Myometrial cell (primary cell): ENCODE results near the gene UBE4B. TPM values are rescaled to one million over a fixed set of nuclear protein-coding genes. Genes with fewer than 3 reads are reported as not detected.

Source experiments
- total RNA-seq: library from RNA; depleted of rRNA; stranded (reverse); fragments of >200 nt; gene quantifications from 2 replicates; pipeline ENCODE4 v1.2.3, GENCODE V29; 2015

UBE4B gene
- 30.7 and 46.4 TPM in 2 replicates for total RNA-seq

DNA sequence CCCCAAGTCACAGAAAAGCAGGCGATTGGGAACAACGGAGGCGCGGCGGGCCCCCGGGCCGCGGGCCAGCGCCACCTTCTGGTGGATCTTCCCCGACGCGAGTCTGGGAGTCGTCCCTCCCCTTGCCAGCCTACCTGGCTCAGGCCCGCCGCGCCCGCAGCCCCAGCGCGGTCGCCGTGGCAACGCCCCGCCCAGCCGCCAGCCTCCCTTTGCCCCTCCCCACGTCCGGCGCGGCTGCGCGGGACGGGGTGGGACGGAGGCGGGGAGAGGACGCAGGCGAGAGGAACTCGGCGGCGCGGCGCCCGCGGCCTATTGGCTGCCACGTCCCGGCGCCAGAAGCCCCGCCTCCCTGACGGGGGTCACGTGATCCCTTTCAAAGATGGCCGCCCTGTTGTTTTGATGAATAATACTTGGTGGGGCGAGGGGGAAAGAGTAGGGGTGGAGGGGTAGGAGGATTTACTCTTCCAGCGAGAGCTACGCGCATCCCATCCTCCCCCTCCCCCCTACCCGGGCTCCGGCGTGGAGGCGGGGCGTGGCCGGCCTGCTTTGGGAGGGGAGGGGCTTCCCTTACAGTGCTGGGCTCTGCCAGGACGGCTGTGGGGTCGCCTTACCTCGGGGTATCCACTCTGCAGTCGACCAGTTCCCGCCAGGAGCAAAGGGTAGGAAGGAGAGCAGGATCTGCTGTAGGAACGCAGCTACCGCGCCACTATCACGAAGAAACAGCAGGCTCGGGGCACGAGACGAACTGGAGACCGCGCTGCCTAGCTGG lies at the start of gene UBE4B:
Gene UBE4B, plus strand, starts transcription at position 369 of the 769 bp plus-strand sequence. CDS start 713 bp downstream, outside the sequence.

DNA sequence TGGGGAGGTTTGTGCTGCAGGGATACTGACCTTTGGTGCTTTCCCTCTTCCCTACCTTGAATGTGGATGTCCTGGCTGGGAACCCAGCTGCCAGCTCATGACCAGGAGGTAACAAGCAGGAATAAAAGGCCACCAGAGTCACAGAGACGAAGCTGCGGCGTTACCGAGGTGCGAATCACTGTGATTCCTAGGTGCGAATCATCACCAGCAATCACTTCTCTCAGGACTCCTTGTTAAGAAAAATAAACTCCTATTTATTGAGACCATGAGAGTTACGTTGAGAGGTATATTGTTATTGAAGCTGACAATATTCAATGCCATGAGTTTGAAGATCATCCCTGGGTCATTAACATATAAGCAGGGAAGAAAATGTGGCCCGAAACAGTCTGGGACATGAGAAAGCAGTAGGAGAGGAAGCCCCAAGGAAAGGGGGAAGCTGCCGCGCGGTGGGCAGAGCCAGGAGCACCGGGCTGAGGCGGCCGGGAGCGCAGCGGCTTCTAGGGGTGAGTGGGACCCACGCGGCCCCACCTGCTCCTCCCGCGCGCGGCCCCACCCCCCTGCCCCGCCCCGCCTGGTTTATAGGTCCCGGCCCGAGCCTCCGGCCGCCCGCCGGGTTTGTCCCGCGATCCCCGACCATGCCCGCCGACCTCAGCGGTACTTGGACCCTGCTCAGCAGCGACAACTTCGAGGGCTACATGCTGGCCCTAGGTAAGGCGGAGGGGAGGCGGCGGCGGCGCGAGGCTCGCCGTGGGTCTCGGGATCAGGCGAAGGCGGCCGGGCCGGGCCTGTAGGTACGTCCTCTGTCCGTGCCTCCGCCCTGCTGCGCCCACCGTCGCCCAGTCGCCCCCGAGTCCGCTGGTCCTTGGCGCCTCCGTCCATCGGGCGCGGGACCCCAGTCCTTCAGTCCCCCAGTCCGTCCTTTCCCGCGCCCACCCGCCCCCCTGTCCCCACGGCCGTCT lies 35.9 kb upstream of the UBE4B start, which contains the start of gene RBP7:
Gene RBP7, plus strand, starts transcription at position 605 of the 959 bp plus-strand sequence. Its CDS starts 31 bp downstream, at position 636.

DNA sequence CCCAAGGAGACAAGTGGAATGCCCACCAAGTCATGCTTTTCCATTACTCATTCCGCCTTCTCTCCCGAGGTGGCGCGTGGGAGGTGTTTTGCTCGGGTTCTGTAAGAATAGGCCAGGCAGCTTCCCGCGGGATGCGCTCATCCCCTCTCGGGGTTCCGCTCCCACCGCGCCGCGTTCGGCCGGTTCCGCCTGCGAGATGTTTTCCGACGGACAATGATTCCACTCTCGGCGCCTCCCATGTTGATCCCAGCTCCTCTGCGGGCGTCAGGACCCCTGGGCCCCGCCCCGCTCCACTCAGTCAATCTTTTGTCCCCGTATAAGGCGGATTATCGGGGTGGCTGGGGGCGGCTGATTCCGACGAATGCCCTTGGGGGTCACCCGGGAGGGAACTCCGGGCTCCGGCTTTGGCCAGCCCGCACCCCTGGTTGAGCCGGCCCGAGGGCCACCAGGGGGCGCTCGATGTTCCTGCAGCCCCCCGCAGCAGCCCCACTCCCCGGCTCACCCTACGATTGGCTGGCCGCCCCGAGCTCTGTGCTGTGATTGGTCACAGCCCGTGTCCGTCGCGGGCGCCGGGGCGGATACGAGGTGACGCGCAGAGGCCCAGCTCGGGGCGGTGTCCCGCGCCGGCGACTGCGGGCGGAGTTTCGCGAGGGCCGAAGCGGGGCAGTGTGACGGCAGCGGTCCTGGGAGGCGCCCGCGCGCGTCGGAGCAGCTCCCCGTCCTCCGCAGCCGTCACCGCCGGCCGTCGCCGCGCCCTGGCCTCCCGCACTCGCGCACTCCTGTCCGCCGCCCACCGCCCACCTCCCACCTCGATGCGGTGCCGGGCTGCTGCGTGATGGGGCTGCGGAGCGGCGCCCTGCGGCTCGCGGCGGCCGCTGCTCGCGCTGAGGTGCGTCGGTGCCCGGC lies 177.4 kb downstream of the UBE4B start, which contains the start of gene KIF1B:
Gene KIF1B, plus strand, starts transcription at position 666 of the 906 bp plus-strand sequence. CDS start 21,759 bp downstream, outside the sequence.

Other genes with a start within 250 kb of the UBE4B start
- 68.6 and 76.7 TPM in 2 replicates for gene CLSTN1, start 209.0 kb upstream of the UBE4B start, total RNA-seq
- gene CTNNBIP1, start 122.7 kb upstream of the UBE4B start, total RNA-seq: 12.7 and 16.3 TPM in 2 replicates
- 18.8 and 32.3 TPM in 2 replicates for gene LZIC, start 89.6 kb upstream of the UBE4B start, total RNA-seq
- 8.9 TPM in 2 replicates for gene NMNAT1, start 89.5 kb upstream of the UBE4B start, total RNA-seq
- gene RBP7, start 35.7 kb upstream of the UBE4B start, total RNA-seq: not detected in 2 replicates
- 11.5 and 17.0 TPM in 2 replicates for gene KIF1B, start 177.6 kb downstream of the UBE4B start, total RNA-seq